Prostate gland (tissue), 2 donors: ENCODE measurements around the gene ZNF764. TPM values are rescaled to one million over a fixed set of nuclear protein-coding genes. Genes with fewer than 3 reads are reported as not detected.

Source experiments
- DNase-seq: peaks from one replicate; pipeline ENCODE4 v3.0.0-alpha.2; 2019; ENCODE audit warnings: low spot score
- H3K27ac ChIP-seq, 2 donors: fragments of 200-600 bp; sonication (generic); 2 replicates each; pipeline ENCODE4 v1.5.1; 2017 to 2019
- H3K27me3 ChIP-seq: fragments of 200-600 bp; sonication (generic); replicated peaks from 2 replicates; pipeline ENCODE4 v1.5.1; 2019; ENCODE audit not compliant: insufficient read depth
- H3K36me3 ChIP-seq, 2 donors: fragments of 200-600 bp; sonication (generic); 1 replicate in 1 of 2; 2 replicates in 1 of 2; pipeline versions ENCODE4 v1.5.1 to v1.8.1; 2017 to 2019
- H3K4me1 ChIP-seq: fragments of 200-600 bp; sonication (generic); replicated peaks from 2 replicates; pipeline ENCODE4 v1.5.1; 2019
- H3K4me3 ChIP-seq, 2 donors: fragments of 200-600 bp; sonication (generic); 2 replicates each; pipeline ENCODE4 v1.5.1; 2017 to 2019
- H3K9me3 ChIP-seq: fragments of 200-600 bp; sonication (generic); 2 replicates; pipeline ENCODE4 v1.5.1; 2017
- CTCF ChIP-seq, 4 experiments: fragments of 200-600 bp in 2 of 4; fragments of 450-650 bp in 2 of 4; sonication (generic) in 2 of 4; IDR thresholded peaks; 1 replicate in 3 of 4; 2 replicates in 1 of 4; pipeline ENCODE4 v1.5.1; 2016 to 2019; ENCODE audit warnings: antibody characterized with exemption in 4 of 4, mild to moderate bottlenecking in 2 of 4, moderate library complexity in 2 of 4
- POLR2A ChIP-seq: fragments of 450-650 bp; IDR thresholded peaks from one replicate; pipeline ENCODE4 v1.6.1; 2016; ENCODE audit warnings: antibody characterized with exemption, mild to moderate bottlenecking
- POLR2AphosphoS5 ChIP-seq: sonication (generic); formaldehyde crosslinking; IDR thresholded peaks from one replicate; pipeline ENCODE4 v1.6.1; 2017; ENCODE audit warnings: antibody characterized with exemption
- WGBS: methylation state at CpG from one replicate; pipeline ENCODE4 v1.1.5; 2018; 5-methylcytosine and 5-hydroxymethylcytosine counted together
- intact Hi-C: fragments of 100-400 bp; cut with DNase I; formaldehyde crosslinking; loops from one replicate; pipeline ENCODE4 v1.14.2; 2022
- total RNA-seq, 2 donors: library from RNA; depleted of rRNA; stranded (reverse); fragments of >200 nt; gene quantifications; one replicate each; pipeline ENCODE4 v1.1.0, GENCODE V29; 2016

Gene ZNF764
- total RNA-seq, 2 donors from 2014 or later: 15.7 to 22.5 TPM

- H3K27me3 ChIP-seq: no peaks in the 10 kb centered on the region
- H3K9me3 ChIP-seq: no peaks in the 10 kb centered on the region
- H3K36me3 ChIP-seq: peaks cover 10% of the 10 kb centered on the region in 2 donors
- intact Hi-C loops: no loop called here
- no peak overlapping the region for H3K4me3 ChIP-seq
- WGBS: 85% methylated on average over 7 of the region's 7 CpGs
- H3K4me1 ChIP-seq: peaks cover 6% of the 10 kb centered on the region
- H3K27ac ChIP-seq: no peak overlapping the region
- no peak for TF ChIP-seq POLR2A
- no peak for TF ChIP-seq CTCF (IDR thresholded peaks at IDR 0.05)
- no peak for TF ChIP-seq POLR2AphosphoS5
- DNase-seq: no peak
These were observed 45.8 kb upstream of the ZNF764 start for GRCh38 chr16:30603945-30604315.

DNA sequence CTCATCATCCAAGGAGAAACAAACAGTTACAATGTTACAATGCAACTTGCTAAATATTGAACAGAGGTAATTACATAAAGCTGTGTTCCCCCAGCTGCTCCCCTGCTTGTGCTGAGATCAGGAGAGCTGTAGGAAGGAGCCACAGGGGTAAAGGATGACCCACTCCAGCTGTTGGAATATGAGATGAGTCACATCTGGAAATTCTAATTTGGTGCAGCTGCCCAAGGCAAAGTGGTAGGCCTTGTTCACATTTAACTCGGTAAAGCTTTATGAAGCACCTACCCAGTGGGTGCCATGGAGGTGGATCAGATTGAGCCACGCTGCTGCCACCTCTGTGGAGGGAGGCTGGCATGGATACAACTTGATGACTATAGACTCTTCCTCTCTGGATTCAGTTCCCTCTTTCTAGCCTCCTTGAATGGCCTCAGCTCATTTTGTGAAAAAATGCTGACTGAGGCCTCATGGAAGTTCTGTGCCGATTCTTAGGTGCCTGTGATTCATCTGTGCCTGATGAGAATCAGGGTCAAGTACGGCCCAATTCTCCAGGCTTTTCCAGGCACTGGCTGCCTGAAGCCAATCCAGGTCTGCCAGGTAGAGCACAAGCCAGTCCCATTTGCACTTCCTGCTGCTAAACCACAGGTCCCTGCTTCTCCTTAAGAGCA lies 44.6 kb upstream of the ZNF764 start:
- Histone ChIP-seq H3K4me1 (peaks cover 6% of the 10 kb centered on the region), H3K36me3 (peaks cover 10% of the 10 kb centered on the region in 2 donors), H3K27me3 (no peaks in the 10 kb centered on the region), H3K27ac (no peak overlapping the region), H3K9me3 (no peaks in the 10 kb centered on the region), H3K4me3 (no peak overlapping the region)
- no peak for DNase-seq
- no peak for TF ChIP-seq POLR2A
- TF ChIP-seq CTCF (IDR thresholded peaks at IDR 0.05): no peak
- no peak for TF ChIP-seq POLR2AphosphoS5
- WGBS: 61% methylated on average over 4 of the region's 4 CpGs
- intact Hi-C loops: no loop called here

GRCh38 chr16:30601966-30602365 lies 43.8 kb upstream of the ZNF764 start:
- Histone ChIP-seq H3K4me1 (peaks cover 6% of the 10 kb centered on the region), H3K36me3 (peaks cover 10% of the 10 kb centered on the region in 2 donors), H3K4me3 (no peak overlapping the region), H3K27me3 (no peaks in the 10 kb centered on the region), H3K27ac (no peak overlapping the region), H3K9me3 (no peaks in the 10 kb centered on the region)
- no peak for DNase-seq
- no peak for TF ChIP-seq POLR2A
- no peak for TF ChIP-seq POLR2AphosphoS5
- TF ChIP-seq CTCF (IDR thresholded peaks at IDR 0.05): no peak
- intact Hi-C loops: no loop called here
- 81% methylated on average over 4 of the region's 4 CpGs for WGBS

DNA sequence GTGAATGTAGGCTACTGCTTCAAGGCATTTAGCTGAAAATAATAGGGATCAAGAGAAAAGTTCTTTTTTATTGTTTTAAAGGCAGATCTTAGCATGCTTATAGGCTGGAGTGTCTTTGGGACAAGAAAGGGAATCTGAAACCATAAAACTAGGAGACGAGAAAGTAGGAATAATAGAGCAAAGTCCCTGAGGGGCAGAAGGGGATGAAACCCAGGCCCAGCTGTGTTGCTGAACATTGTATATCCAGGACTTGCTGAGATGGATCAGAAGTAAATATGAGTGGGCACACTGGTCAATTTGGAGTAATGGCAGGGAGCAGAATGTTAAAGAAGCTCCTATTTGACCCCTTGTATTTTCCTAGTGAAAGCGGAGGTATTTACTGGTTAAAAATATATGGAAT lies 42.8 kb upstream of the ZNF764 start:
- H3K36me3 ChIP-seq: peaks cover 10% of the 10 kb centered on the region in 2 donors
- H3K4me1 ChIP-seq: peaks cover 6% of the 10 kb centered on the region
- intact Hi-C loops: no loop called here
- H3K27ac ChIP-seq: no peak overlapping the region
- DNase-seq: no peak
- no peaks in the 10 kb centered on the region for H3K27me3 ChIP-seq
- 81% methylated on average over 2 of the region's 2 CpGs for WGBS
- H3K9me3 ChIP-seq: no peaks in the 10 kb centered on the region
- no peak for TF ChIP-seq POLR2AphosphoS5
- no peak for TF ChIP-seq POLR2A
- TF ChIP-seq CTCF (IDR thresholded peaks at IDR 0.05): no peak
- no peak overlapping the region for H3K4me3 ChIP-seq

GRCh38 chr16:30600215-30600614 lies 42.0 kb upstream of the ZNF764 start:
- Histone ChIP-seq H3K9me3 (no peaks in the 10 kb centered on the region), H3K36me3 (peaks cover 10% of the 10 kb centered on the region in 2 donors), H3K4me1 (peaks cover 6% of the 10 kb centered on the region), H3K4me3 (no peak overlapping the region), H3K27ac (no peak overlapping the region), H3K27me3 (no peaks in the 10 kb centered on the region)
- 58% methylated on average over 3 of the region's 3 CpGs for WGBS
- no peak for DNase-seq
- TF ChIP-seq POLR2A (no peak), POLR2AphosphoS5 (no peak), CTCF (IDR thresholded peaks at IDR 0.05) (no peak)
- intact Hi-C loops: no loop called here
